Mucosa of descending colon (tissue), 3 donors: ENCODE measurements around the gene PDE4A. TPM values are rescaled to one million over a fixed set of nuclear protein-coding genes. Genes with fewer than 3 reads are reported as not detected.
"Not testable (repeated sequence)": the region's sequence is repeated elsewhere in the genome, so short reads cannot be mapped to it uniquely, and the experiment has no call there.

ENCODE experiments used
- ATAC-seq: fragments of 200-7000 bp; cut with Tn5 transposase; one replicate; pipeline ENCODE4 v1.9.1; 2020; ENCODE audit warnings: mild to moderate bottlenecking, moderate library complexity
- DNase-seq, 3 donors: peaks; one replicate each; pipeline ENCODE4 v3.0.0-alpha.2; 2020
- H3K36me3 ChIP-seq: fragments of 200-600 bp; one replicate; pipeline ENCODE4 v1.8.0; 2021; ENCODE audit warnings: low read depth, mild to moderate bottlenecking
- H3K4me1 ChIP-seq: fragments of 200-600 bp; one replicate; pipeline ENCODE4 v1.8.0; 2021; ENCODE audit warnings: low read depth, mild to moderate bottlenecking
- H3K4me3 ChIP-seq: fragments of 200-600 bp; one replicate; pipeline ENCODE4 v1.8.0; 2021; ENCODE audit warnings: mild to moderate bottlenecking
- H3K9me3 ChIP-seq: fragments of 200-600 bp; one replicate; pipeline ENCODE4 v1.8.0; 2021; ENCODE audit warnings: mild to moderate bottlenecking
- intact Hi-C, 2 donors: fragments of 100-400 bp; cut with DNase I in 1 of 2; cut with micrococcal nuclease in 1 of 2; formaldehyde crosslinking; loops; one replicate each; pipeline versions ENCODE4 v1.11.0 to v1.11.1; 2022; cut with DNase I, micrococcal nuclease
- total RNA-seq, 3 donors: library from RNA; stranded (reverse); fragmentation: NEBNext Ultra II Directional in 2 of 3; extraction: Animal tissue kit (Norgen Biotek cat#: 25700) in 2 of 3; gene quantifications; one replicate each; pipeline versions ENCODE4 v1.2.1 to v1.2.4, GENCODE V29; 2021 to 2023
- TF ChIP-seq, protein P1 (sequence below): fragments of 200-600 bp; IDR thresholded peaks from one replicate; pipeline ENCODE4 v1.8.0; 2022; ENCODE audit warnings: antibody characterized with exemption, mild to moderate bottlenecking
- donor health status: DM: no; HTN: no; CAD: no; lungs with moderate emphysema.
- donor health status: DM: no; HTN: no; CAD: no.
- donor health status: DM: no; HTN: yes; CAD: no.

PDE4A gene
- total RNA-seq, 3 donors from 2014 or later, result 7.0 to 27.4 (median 14.7) TPM

GRCh38 chr19:10450853-10451609 lies 30.7 kb downstream of the PDE4A start:
- Histone ChIP-seq H3K4me1 (peaks cover 15% of the 10 kb centered on the region), H3K36me3 (no peaks in the 10 kb centered on the region), H3K4me3 (no peak overlapping the region), H3K9me3 (no peaks in the 10 kb centered on the region)
- TF ChIP-seq, protein P1, sequence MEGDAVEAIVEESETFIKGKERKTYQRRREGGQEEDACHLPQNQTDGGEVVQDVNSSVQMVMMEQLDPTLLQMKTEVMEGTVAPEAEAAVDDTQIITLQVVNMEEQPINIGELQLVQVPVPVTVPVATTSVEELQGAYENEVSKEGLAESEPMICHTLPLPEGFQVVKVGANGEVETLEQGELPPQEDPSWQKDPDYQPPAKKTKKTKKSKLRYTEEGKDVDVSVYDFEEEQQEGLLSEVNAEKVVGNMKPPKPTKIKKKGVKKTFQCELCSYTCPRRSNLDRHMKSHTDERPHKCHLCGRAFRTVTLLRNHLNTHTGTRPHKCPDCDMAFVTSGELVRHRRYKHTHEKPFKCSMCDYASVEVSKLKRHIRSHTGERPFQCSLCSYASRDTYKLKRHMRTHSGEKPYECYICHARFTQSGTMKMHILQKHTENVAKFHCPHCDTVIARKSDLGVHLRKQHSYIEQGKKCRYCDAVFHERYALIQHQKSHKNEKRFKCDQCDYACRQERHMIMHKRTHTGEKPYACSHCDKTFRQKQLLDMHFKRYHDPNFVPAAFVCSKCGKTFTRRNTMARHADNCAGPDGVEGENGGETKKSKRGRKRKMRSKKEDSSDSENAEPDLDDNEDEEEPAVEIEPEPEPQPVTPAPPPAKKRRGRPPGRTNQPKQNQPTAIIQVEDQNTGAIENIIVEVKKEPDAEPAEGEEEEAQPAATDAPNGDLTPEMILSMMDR, result no peak
- intact Hi-C loops, result no loop called here
- ATAC-seq, result peak; percentile 89
- DNase-seq, result peak; percentile 94 to 97 (median 95)

- Histone ChIP-seq H3K4me3 (no peak overlapping the region), H3K4me1 (peaks cover 15% of the 10 kb centered on the region), H3K9me3 (no peaks in the 10 kb centered on the region), H3K36me3 (no peaks in the 10 kb centered on the region)
- TF ChIP-seq, protein P1, result no peak
- DNase-seq (peak in 1 of 3 donors; percentile 45), ATAC-seq (no peak)
- intact Hi-C loops, result no loop called here
Observed at GRCh38 chr19:10452726-10453618, 32.6 kb downstream of the PDE4A start.

DNA sequence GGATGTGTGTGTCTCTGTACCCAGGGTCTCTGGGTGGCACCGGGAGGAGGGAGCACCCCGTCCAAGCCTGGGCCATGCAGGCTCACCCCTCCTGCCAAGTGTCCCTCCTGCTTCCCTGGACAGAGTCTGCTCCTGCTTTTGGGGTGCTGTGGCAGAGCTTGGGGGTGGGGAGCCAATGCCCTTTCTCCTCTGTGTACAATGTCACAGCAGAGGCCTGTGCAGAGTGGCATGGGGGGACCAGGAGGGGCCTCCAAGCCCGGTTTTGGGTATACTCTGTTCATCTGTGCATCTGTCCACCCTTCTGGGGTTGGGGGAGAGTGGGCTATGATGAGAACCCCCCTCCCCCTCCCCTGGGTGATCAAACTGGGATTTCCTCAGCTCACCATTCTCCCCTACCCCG lies 33.5 kb downstream of the PDE4A start:
- no peak for DNase-seq
- ATAC-seq, result no peak
- TF ChIP-seq, protein P1, result no peak
- H3K4me1 ChIP-seq, result peaks cover 15% of the 10 kb centered on the region
- intact Hi-C loops, result no loop called here
- H3K9me3 ChIP-seq, result no peaks in the 10 kb centered on the region
- no peaks in the 10 kb centered on the region for H3K36me3 ChIP-seq
- no peak overlapping the region for H3K4me3 ChIP-seq

DNA sequence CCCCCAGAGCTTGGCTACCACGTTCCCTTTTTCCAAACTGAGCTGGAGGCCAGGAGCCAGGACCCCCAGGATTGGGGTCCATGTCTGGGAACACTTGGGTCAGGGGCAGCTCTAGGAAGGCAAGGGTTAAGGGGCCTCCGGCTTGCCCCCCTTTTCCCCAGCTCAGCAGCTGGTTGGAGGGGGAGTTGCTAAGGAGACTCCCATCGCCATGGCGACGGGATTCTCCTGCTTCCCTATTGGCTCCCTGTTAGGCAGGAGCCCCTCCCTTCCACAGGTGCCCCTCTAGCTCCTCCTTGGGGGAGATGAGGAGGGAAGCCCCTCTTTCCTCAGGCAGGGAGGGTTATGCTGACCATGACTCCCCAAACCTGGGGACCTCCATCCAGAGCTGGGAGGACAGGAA lies 33.9 kb downstream of the PDE4A start:
- TF ChIP-seq, protein P1, result no peak
- Histone ChIP-seq H3K4me1 (peaks cover 15% of the 10 kb centered on the region), H3K36me3 (no peaks in the 10 kb centered on the region), H3K9me3 (no peaks in the 10 kb centered on the region), H3K4me3 (no peak overlapping the region)
- intact Hi-C loops, result no loop called here
- DNase-seq (no peak), ATAC-seq (no peak)

DNA sequence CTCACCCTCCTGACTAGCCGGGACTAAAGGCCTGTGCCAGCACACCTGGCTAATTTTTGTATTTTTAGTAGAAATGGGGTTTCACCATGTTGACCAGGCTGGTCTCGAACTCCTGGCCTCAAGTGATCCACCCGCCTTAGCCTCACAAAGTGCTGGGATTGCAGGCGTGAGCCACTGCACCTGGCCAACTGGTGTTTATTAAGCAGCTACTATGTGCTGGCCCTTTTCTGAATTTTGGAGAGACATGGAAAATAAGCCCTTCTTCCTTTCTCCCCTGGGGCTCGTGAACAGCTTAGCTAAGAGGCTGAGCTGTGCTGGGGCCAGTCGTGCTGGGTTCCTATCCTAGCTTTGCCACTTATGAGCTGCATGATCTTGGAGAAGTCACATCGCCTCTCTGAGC lies 38.4 kb downstream of the PDE4A start:
- ATAC-seq, DNase-seq, H3K4me1 ChIP-seq, H3K4me3 ChIP-seq, H3K36me3 ChIP-seq, intact Hi-C loops, H3K9me3 ChIP-seq: not testable (repeated sequence)

- ATAC-seq, result no peak
- peaks cover 5% of the 10 kb centered on the region for H3K4me1 ChIP-seq
- TF ChIP-seq, protein P1, result no peak
- H3K4me3 ChIP-seq, result no peak overlapping the region
- intact Hi-C loops, result no loop called here
- no peaks in the 10 kb centered on the region for H3K9me3 ChIP-seq
- DNase-seq, result no peak
- no peaks in the 10 kb centered on the region for H3K36me3 ChIP-seq
Observed at GRCh38 chr19:10460714-10461046, 40.3 kb downstream of the PDE4A start.
